K562 (cell line): Measurements from ENCODE around the gene AIRE. TPM values are rescaled to one million over a fixed set of nuclear protein-coding genes. Genes with fewer than 3 reads are reported as not detected.

Source experiments
- CGGBP1 ChIP-seq: fragments of 250-450 bp; sonication (Bioruptor Pico); IDR thresholded peaks from 2 replicates; pipeline ENCODE4 v1.9.0; 2021; ENCODE audit warnings: mild to moderate bottlenecking
- DNMT1 ChIP-seq: fragments of 450-650 bp; IDR thresholded peaks from 2 replicates; pipeline ENCODE4 v1.6.1; 2016; ENCODE audit warnings: antibody characterized with exemption, mild to moderate bottlenecking
- E2F3 ChIP-seq: fragments of 250-450 bp; sonication (Bioruptor Pico); IDR thresholded peaks from 2 replicates; pipeline ENCODE4 v1.4.0; 2020; ENCODE audit warnings: mild to moderate bottlenecking
- E2F6 ChIP-seq, 2 experiments: IDR thresholded peaks; 2 replicates each; pipeline ENCODE4 v1.6.1; 2011; ENCODE audit warnings: borderline replicate concordance in 1 of 2, control low read depth in 1 of 2, low read depth in 1 of 2, low read length in 1 of 2, mild to moderate bottlenecking in 1 of 2, mixed read lengths in 1 of 2, moderate library complexity in 1 of 2; ENCODE audit not compliant: insufficient read depth in 1 of 2, insufficient read length in 1 of 2, poor library complexity in 1 of 2, severe bottlenecking in 1 of 2; ENCODE audit errors: extremely low read depth in 1 of 2
- ESRRA ChIP-seq: fragments of 450-650 bp; IDR thresholded peaks from 2 replicates; pipeline ENCODE4 v1.6.1; 2014; ENCODE audit warnings: low read depth, mild to moderate bottlenecking, moderate library complexity, borderline replicate concordance
- HMG20A ChIP-seq: fragments of 450-650 bp; formaldehyde crosslinking; conservative IDR thresholded peaks from 2 replicates; pipeline ENCODE4 v1.4.0; 2020; ENCODE audit warnings: mild to moderate bottlenecking, mixed read lengths
- HMGN3 ChIP-seq: IDR thresholded peaks from 2 replicates; pipeline ENCODE4 v1.6.1; 2011; ENCODE audit warnings: borderline replicate concordance, low read depth, mild to moderate bottlenecking, mixed read lengths, low read length; ENCODE audit not compliant: insufficient read length; ENCODE audit errors: extremely low read depth
- HSF4 ChIP-seq: fragments of 250-450 bp; sonication (Bioruptor Pico); IDR thresholded peaks from 2 replicates; pipeline ENCODE4 v2.1.2; 2022; ENCODE audit warnings: mild to moderate bottlenecking, moderate library complexity, borderline replicate concordance
- MAFK ChIP-seq: IDR thresholded peaks from 2 replicates; pipeline ENCODE4 v1.6.1; 2011; ENCODE audit warnings: low read length, improper control_type of control experiment
- SIN3A ChIP-seq, 2 experiments: fragments of 150-350 bp in 1 of 2; IDR thresholded peaks; 2 replicates each; pipeline ENCODE4 v1.6.1; 2011 to 2016; ENCODE audit warnings: borderline replicate concordance in 2 of 2, low read depth in 2 of 2, low read length in 2 of 2, mild to moderate bottlenecking in 2 of 2, moderate library complexity in 2 of 2; ENCODE audit not compliant: control insufficient read depth in 1 of 2
- SMAD4 ChIP-seq: fragments of 250-450 bp; sonication (Bioruptor Pico); conservative IDR thresholded peaks from 2 replicates; pipeline ENCODE4 v1.8.0; 2021; ENCODE audit warnings: inconsistent platforms, mild to moderate bottlenecking, moderate library complexity
- SNAPC5 ChIP-seq: fragments of 250-450 bp; sonication (Bioruptor Pico); IDR thresholded peaks from 2 replicates; pipeline ENCODE4 v1.8.0; 2021; ENCODE audit warnings: moderate library complexity, mild to moderate bottlenecking, inconsistent platforms
- YBX1 ChIP-seq: fragments of 450-650 bp; IDR thresholded peaks from 2 replicates; pipeline ENCODE4 v1.7.1; 2016; ENCODE audit warnings: mild to moderate bottlenecking
- ZNF23 ChIP-seq: fragments of 250-450 bp; sonication (Bioruptor Pico); IDR thresholded peaks from 2 replicates; pipeline ENCODE4 v1.4.0; 2020; ENCODE audit warnings: mild to moderate bottlenecking
- ZNF561 ChIP-seq: fragments of 450-650 bp; formaldehyde crosslinking; conservative IDR thresholded peaks from 2 replicates; pipeline ENCODE4 v1.4.0; 2020; ENCODE audit warnings: mild to moderate bottlenecking, moderate library complexity
- ZNF766 ChIP-seq: fragments of 200-800 bp; sonication (Bioruptor generic); conservative IDR thresholded peaks from 2 replicates; pipeline ENCODE4 v1.6.1; 2016; ENCODE audit warnings: missing genetic modification characterization, missing compliant biosample characterization
- polyA plus RNA-seq, 8 experiments: library from polyadenylated mRNA; depleted of rRNA in 4 of 8; stranded (reverse) in 5 of 8; unstranded in 3 of 8; fragments of >200 nt; fragmentation: Nextera tagmentation in 2 of 8; fragmentation: Illumina TruSeq in 1 of 8; extraction: Ambion mirVana in 2 of 8; extraction: Trizol in 1 of 8; gene quantifications; 2 replicates each; pipeline versions ENCODE4 v1.2.1 to v1.2.3, GENCODE V29; 2011 to 2014; ENCODE audit warnings: inconsistent platforms in 1 of 8, missing spikeins in 1 of 8
- total RNA-seq, 7 experiments: library from RNA; depleted of rRNA in 6 of 7; stranded (reverse); fragments of >200 nt in 6 of 7; fragmentation: Illumina TruSeq in 2 of 7; extraction: Trizol in 2 of 7; gene quantifications; 2 replicates each; pipeline versions ENCODE4 v1.2.1 to v1.2.3, GENCODE V29; 2011 to 2021; ENCODE audit warnings: low replicate concordance in 1 of 7
- TF ChIP-seq, protein P1 (sequence below): fragments of 450-650 bp; IDR thresholded peaks from 2 replicates; pipeline ENCODE4 v1.6.1; 2016; ENCODE audit warnings: borderline replicate concordance
- TF ChIP-seq, protein P2 (sequence below): fragments of 450-650 bp; formaldehyde crosslinking; IDR thresholded peaks from 2 replicates; pipeline ENCODE4 v1.4.0; 2020; ENCODE audit warnings: mild to moderate bottlenecking, moderate library complexity
- TF ChIP-seq, protein P3 (sequence below): fragments of 250-450 bp; sonication (Bioruptor Pico); IDR thresholded peaks from 2 replicates; pipeline ENCODE4 v1.5.0; 2022; ENCODE audit warnings: mild to moderate bottlenecking

The AIRE gene
- total and polyA plus RNA-seq, 9 of the 15 experiments (the other 6 are each of a cell fraction or from before 2014, with no cell fraction given) = 0.01 TPM; not detected in 8

DNA sequence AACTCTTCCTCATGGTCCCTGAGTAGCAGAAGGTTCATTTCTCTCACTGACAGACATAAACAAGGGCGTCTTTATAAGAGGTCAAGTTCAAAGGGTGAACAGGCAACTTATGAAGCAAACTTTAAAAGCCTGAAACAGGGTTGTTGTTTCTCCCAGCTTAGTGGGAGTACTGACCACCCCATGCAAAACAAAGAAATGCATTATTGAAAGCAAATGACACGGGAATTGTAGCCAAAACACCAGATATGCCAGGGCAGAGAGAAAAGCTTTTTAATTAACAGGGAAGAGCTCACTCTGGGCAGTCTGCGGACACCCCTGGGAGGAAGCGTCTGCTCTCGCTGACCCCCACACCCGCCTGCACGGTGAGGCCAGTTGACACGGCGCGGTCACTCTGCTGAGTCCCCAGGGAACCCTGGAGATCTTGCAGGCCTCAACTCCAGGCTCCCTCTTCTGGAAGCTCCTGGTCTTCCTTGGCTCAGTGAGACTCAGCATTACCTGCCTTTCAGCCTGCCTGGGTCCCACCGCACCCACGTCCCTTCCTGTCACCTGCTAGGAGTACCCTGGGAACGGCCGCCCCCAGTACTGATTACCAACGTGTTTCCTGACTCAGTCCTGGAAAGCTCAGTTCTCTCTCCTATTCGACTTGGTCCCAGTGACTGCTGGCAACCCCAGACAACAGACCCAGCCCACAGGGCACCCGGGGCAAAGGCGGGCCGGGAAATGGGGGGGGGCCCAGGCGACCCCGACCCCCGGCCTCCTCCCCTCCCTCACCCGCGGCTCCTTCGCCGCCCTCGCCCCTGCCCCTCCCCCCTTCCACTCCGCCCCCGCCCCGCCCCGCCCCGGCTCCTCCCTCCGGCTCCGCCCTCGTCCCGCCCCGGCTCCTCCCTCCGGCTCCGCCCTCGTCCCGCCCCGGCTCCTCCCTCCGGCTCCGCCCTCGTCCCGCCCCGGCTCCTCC, 52.5 kb downstream of the AIRE start (continued):
- TF ChIP-seq SMAD4 (CRISPR knock-in tag) (peak; percentile 25; the same call in 1 of the 2 replicates), YBX1 (no peak), HMG20A (CRISPR knock-in tag) (no peak), ZNF766 (CRISPR knock-in tag) (no peak), ZNF561 (CRISPR knock-in tag) (no peak), ESRRA (no peak), ZNF23 (no peak), E2F6 (IDR thresholded peaks at IDR 0.05; ENCODE audit: borderline replicate concordance in 1 of 2, extremely low read depth in 1 of 2, insufficient read depth in 1 of 2, insufficient read length in 1 of 2, low read depth in 1 of 2, low read length in 1 of 2, poor library complexity in 1 of 2, severe bottlenecking in 1 of 2) (peak in 1 of 2 experiments; percentile 33), SNAPC5 (CRISPR knock-in tag) (no peak), HSF4 (CRISPR knock-in tag) (no peak), CGGBP1 (CRISPR knock-in tag) (no peak), HMGN3 (peak; percentile 54), E2F3 (no peak), DNMT1 (no peak), MAFK (no peak), SIN3A (IDR thresholded peaks at IDR 0.05; ENCODE audit: borderline replicate concordance in 2 of 2, control insufficient read depth in 1 of 2, low read depth in 2 of 2, low read length in 2 of 2) (peak in 1 of 2 experiments; percentile 62; a peak in 1 of 4 replicates)
- TF ChIP-seq, protein P1, sequence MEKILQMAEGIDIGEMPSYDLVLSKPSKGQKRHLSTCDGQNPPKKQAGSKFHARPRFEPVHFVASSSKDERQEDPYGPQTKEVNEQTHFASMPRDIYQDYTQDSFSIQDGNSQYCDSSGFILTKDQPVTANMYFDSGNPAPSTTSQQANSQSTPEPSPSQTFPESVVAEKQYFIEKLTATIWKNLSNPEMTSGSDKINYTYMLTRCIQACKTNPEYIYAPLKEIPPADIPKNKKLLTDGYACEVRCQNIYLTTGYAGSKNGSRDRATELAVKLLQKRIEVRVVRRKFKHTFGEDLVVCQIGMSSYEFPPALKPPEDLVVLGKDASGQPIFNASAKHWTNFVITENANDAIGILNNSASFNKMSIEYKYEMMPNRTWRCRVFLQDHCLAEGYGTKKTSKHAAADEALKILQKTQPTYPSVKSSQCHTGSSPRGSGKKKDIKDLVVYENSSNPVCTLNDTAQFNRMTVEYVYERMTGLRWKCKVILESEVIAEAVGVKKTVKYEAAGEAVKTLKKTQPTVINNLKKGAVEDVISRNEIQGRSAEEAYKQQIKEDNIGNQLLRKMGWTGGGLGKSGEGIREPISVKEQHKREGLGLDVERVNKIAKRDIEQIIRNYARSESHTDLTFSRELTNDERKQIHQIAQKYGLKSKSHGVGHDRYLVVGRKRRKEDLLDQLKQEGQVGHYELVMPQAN = peak; percentile 59; the same call in 1 of the 2 replicates
- TF ChIP-seq, protein P2, sequence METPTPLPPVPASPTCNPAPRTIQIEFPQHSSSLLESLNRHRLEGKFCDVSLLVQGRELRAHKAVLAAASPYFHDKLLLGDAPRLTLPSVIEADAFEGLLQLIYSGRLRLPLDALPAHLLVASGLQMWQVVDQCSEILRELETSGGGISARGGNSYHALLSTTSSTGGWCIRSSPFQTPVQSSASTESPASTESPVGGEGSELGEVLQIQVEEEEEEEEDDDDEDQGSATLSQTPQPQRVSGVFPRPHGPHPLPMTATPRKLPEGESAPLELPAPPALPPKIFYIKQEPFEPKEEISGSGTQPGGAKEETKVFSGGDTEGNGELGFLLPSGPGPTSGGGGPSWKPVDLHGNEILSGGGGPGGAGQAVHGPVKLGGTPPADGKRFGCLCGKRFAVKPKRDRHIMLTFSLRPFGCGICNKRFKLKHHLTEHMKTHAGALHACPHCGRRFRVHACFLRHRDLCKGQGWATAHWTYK (CRISPR knock-in tag) = peak; percentile 71; the same call in 1 of the 2 replicates
- TF ChIP-seq, protein P3, sequence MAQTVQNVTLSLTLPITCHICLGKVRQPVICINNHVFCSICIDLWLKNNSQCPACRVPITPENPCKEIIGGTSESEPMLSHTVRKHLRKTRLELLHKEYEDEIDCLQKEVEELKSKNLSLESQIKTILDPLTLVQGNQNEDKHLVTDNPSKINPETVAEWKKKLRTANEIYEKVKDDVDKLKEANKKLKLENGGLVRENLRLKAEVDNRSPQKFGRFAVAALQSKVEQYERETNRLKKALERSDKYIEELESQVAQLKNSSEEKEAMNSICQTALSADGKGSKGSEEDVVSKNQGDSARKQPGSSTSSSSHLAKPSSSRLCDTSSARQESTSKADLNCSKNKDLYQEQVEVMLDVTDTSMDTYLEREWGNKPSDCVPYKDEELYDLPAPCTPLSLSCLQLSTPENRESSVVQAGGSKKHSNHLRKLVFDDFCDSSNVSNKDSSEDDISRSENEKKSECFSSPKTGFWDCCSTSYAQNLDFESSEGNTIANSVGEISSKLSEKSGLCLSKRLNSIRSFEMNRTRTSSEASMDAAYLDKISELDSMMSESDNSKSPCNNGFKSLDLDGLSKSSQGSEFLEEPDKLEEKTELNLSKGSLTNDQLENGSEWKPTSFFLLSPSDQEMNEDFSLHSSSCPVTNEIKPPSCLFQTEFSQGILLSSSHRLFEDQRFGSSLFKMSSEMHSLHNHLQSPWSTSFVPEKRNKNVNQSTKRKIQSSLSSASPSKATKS (CRISPR knock-in tag) = no peak
